ENCODE results near the gene CTCF.

GRCh38 chr16:67678354-67679023 lies 116.2 kb downstream of the CTCF start:
- TF ChIP-seq CTCF (IDR thresholded peaks at IDR 0.05 in 8 of 11, conservative IDR thresholded peaks at IDR 0.05 in 3 of 11) (no peak), POLR2A (IDR thresholded peaks at IDR 0.05) (no peak)

All from spleen (tissue), 7 donors.